ENCODE measurements around the gene USP9X. TPM values are rescaled to one million over a fixed set of nuclear protein-coding genes. Genes with fewer than 3 reads are reported as not detected.

The USP9X gene
- total and polyA plus RNA-seq, 2 experiments from 2014 or later = 62.2 to 329 TPM

DNA sequence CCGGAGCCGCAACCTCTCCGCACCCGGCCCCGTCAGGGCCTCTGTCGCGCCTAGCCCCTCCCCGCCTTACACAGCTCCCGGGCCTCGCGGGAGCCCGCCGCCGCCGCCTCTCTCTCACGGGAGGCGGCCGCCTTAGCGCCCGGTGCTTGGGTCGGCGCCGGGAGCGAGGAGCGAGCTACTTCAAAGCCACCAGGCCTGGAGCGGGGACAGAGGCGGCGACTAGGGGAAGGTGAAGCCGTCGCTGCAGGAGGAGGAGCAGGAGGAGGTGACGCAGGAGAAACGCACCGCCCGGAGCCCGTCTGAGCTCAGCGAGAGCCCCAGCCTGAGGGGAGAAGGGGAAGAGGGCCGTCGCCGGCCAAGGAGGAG lies 250 bp downstream of the USP9X start:
- H3K36me3 ChIP-seq (ENCODE audit: insufficient read depth) = peaks cover 7% of the 10 kb centered on the region; the same call in 1 of the 2 replicates
- Mint-ChIP-seq H3K27me3 (ENCODE audit: insufficient read depth, low read depth, poor library complexity) (peaks cover 2% of the 10 kb centered on the region), H3K4me3 (peak overlapping the region; percentile 96), H3K36me3 (ENCODE audit: low read depth) (peaks cover 37% of the 10 kb centered on the region), H3K27ac (peak overlapping the region; percentile 67; the same call in 1 of the 2 replicates), H3K9me3 (no peaks in the 10 kb centered on the region), H3K4me1 (peaks cover 25% of the 10 kb centered on the region; the same call in 2 of the 3 replicates)
- H2AFZ ChIP-seq = no peak overlapping the region
- H3K27ac ChIP-seq (ENCODE audit: low read depth) = peak overlapping the region; percentile 87
- TF ChIP-seq POLR2AphosphoS5 (IDR thresholded peaks at IDR 0.05; ENCODE audit: low read depth) = no peak
- TF ChIP-seq NANOG (IDR thresholded peaks at IDR 0.05; ENCODE audit: borderline replicate concordance) = no peak
- TF ChIP-seq JUNB (IDR thresholded peaks at IDR 0.05; ENCODE audit: unreplicated experiment) = no peak
- no peak for TF ChIP-seq EZH2 (IDR thresholded peaks at IDR 0.05; ENCODE audit: low read depth, unreplicated experiment)
- peaks cover 19% of the 10 kb centered on the region for H4K20me1 ChIP-seq (replicated peaks; ENCODE audit: insufficient read depth)
- H3K4me2 ChIP-seq = peak overlapping the region; percentile 95; the same call in 1 of the 2 replicates
- DNase-seq (ENCODE audit: low spot score) (peak; percentile 14), ATAC-seq (peak; percentile 9)
- H3K4me1 ChIP-seq (ENCODE audit: insufficient read depth) = peaks cover 8% of the 10 kb centered on the region
- peak overlapping the region; percentile 94 for H3K4me3 ChIP-seq
- H3F3A ChIP-seq (replicated peaks; ENCODE audit: low read depth) = no peaks in the 10 kb centered on the region
- H3K27me3 ChIP-seq (ENCODE audit: insufficient read depth) = no peaks in the 10 kb centered on the region
- H3K9me2 ChIP-seq (ENCODE audit: insufficient read depth) = no peaks in the 10 kb centered on the region
- peaks cover 65% of the 10 kb centered on the region for H3K79me2 ChIP-seq (replicated peaks; ENCODE audit: insufficient read depth)

DNA sequence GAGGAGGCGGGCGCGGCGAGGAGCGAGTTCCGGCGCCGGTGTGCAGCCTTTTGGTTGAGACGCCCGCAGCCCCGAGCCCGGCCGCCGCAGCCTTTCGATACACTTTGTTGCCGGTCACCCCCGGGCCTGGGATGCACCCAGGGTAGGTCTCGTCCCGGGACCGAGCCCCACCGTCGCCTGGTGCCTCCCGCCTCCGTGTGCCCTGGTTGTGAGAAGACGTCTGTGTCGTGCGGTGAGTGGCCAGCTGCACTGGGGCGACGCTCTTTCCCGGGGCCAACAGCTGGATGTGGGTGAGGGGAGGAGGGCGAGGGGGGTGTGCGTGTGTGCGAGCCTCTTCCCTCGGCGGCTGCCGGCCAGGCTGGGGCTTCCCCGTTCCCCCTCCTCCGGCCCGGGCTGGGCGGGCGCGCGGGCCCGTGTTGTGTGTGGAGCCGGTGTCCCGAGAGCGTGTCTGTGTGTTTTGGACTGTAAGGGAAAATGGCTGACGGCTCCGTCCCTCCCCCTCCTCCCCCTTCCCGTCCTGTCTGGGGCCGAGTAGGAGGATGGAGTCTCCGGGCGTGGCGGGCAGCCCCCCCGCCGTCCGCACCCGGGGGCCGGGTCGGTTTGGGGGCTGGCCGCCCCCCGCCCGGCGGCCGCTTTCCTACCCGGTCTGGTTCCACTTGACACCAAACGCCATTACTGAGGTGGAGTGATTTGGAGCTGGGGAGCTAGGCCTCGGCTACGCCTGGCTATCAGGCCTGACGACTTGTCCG lies 807 bp downstream of the USP9X start:
- Histone ChIP-seq H3K79me2 (replicated peaks; ENCODE audit: insufficient read depth) (peaks cover 71% of the 10 kb centered on the region), H4K20me1 (replicated peaks; ENCODE audit: insufficient read depth) (peaks cover 25% of the 10 kb centered on the region), H3K4me3 (peak overlapping the region; percentile 94), H3F3A (replicated peaks; ENCODE audit: low read depth) (no peaks in the 10 kb centered on the region), H3K4me1 (ENCODE audit: insufficient read depth) (peaks cover 9% of the 10 kb centered on the region), H3K9me2 (ENCODE audit: insufficient read depth) (no peaks in the 10 kb centered on the region), H3K27ac (ENCODE audit: low read depth) (peak overlapping the region; percentile 91), H3K36me3 (ENCODE audit: insufficient read depth) (peaks cover 7% of the 10 kb centered on the region; the same call in 1 of the 2 replicates), H3K27me3 (ENCODE audit: insufficient read depth) (no peaks in the 10 kb centered on the region), H2AFZ (no peak overlapping the region), H3K4me2 (peak overlapping the region; percentile 95)
- no peaks in the 10 kb centered on the region for H3K9me3 Mint-ChIP-seq
- ATAC-seq = peak; percentile 14
- H3K4me3 Mint-ChIP-seq = peak overlapping the region; percentile 96
- peak; percentile 49 for DNase-seq (ENCODE audit: low spot score)
- H3K4me1 Mint-ChIP-seq = peaks cover 24% of the 10 kb centered on the region; the same call in 2 of the 3 replicates
- H3K27me3 Mint-ChIP-seq (ENCODE audit: insufficient read depth, low read depth, poor library complexity) = peaks cover 2% of the 10 kb centered on the region
- peak overlapping the region; percentile 90 for H3K27ac Mint-ChIP-seq
- peaks cover 42% of the 10 kb centered on the region for H3K36me3 Mint-ChIP-seq (ENCODE audit: low read depth)
- no peak for TF ChIP-seq JUNB (IDR thresholded peaks at IDR 0.05; ENCODE audit: unreplicated experiment)
- TF ChIP-seq, protein P1, sequence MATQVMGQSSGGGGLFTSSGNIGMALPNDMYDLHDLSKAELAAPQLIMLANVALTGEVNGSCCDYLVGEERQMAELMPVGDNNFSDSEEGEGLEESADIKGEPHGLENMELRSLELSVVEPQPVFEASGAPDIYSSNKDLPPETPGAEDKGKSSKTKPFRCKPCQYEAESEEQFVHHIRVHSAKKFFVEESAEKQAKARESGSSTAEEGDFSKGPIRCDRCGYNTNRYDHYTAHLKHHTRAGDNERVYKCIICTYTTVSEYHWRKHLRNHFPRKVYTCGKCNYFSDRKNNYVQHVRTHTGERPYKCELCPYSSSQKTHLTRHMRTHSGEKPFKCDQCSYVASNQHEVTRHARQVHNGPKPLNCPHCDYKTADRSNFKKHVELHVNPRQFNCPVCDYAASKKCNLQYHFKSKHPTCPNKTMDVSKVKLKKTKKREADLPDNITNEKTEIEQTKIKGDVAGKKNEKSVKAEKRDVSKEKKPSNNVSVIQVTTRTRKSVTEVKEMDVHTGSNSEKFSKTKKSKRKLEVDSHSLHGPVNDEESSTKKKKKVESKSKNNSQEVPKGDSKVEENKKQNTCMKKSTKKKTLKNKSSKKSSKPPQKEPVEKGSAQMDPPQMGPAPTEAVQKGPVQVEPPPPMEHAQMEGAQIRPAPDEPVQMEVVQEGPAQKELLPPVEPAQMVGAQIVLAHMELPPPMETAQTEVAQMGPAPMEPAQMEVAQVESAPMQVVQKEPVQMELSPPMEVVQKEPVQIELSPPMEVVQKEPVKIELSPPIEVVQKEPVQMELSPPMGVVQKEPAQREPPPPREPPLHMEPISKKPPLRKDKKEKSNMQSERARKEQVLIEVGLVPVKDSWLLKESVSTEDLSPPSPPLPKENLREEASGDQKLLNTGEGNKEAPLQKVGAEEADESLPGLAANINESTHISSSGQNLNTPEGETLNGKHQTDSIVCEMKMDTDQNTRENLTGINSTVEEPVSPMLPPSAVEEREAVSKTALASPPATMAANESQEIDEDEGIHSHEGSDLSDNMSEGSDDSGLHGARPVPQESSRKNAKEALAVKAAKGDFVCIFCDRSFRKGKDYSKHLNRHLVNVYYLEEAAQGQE (IDR thresholded peaks at IDR 0.05; ENCODE audit: unreplicated experiment) = no peak
- TF ChIP-seq ZNF114 (CRISPR knock-in tag; IDR thresholded peaks at IDR 0.05) = no peak
- TF ChIP-seq STAT1 (IDR thresholded peaks at IDR 0.05; ENCODE audit: unreplicated experiment) = no peak
- TF ChIP-seq EZH2phosphoT487 (IDR thresholded peaks at IDR 0.05; ENCODE audit: unreplicated experiment) = no peak
- no peak for TF ChIP-seq NANOG (IDR thresholded peaks at IDR 0.05; ENCODE audit: borderline replicate concordance)
- TF ChIP-seq CREB1 (CRISPR knock-in tag; IDR thresholded peaks at IDR 0.05; ENCODE audit: low read depth) = no peak
- no peak for TF ChIP-seq EZH2 (IDR thresholded peaks at IDR 0.05; ENCODE audit: low read depth, unreplicated experiment)
- TF ChIP-seq, protein P2, sequence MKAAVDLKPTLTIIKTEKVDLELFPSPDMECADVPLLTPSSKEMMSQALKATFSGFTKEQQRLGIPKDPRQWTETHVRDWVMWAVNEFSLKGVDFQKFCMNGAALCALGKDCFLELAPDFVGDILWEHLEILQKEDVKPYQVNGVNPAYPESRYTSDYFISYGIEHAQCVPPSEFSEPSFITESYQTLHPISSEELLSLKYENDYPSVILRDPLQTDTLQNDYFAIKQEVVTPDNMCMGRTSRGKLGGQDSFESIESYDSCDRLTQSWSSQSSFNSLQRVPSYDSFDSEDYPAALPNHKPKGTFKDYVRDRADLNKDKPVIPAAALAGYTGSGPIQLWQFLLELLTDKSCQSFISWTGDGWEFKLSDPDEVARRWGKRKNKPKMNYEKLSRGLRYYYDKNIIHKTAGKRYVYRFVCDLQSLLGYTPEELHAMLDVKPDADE (IDR thresholded peaks at IDR 0.05) = no peak
- TF ChIP-seq, protein P3, sequence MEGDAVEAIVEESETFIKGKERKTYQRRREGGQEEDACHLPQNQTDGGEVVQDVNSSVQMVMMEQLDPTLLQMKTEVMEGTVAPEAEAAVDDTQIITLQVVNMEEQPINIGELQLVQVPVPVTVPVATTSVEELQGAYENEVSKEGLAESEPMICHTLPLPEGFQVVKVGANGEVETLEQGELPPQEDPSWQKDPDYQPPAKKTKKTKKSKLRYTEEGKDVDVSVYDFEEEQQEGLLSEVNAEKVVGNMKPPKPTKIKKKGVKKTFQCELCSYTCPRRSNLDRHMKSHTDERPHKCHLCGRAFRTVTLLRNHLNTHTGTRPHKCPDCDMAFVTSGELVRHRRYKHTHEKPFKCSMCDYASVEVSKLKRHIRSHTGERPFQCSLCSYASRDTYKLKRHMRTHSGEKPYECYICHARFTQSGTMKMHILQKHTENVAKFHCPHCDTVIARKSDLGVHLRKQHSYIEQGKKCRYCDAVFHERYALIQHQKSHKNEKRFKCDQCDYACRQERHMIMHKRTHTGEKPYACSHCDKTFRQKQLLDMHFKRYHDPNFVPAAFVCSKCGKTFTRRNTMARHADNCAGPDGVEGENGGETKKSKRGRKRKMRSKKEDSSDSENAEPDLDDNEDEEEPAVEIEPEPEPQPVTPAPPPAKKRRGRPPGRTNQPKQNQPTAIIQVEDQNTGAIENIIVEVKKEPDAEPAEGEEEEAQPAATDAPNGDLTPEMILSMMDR (conservative IDR thresholded peaks at IDR 0.05; ENCODE audit: low read depth in 2 of 2) = no peak
